ENCODE data around the gene JMJD6. TPM values are rescaled to one million over a fixed set of nuclear protein-coding genes. Genes with fewer than 3 reads are reported as not detected.
"Not testable (repeated sequence)": the region's sequence is repeated elsewhere in the genome, so short reads cannot be mapped to it uniquely, and the experiment has no call there.

The JMJD6 gene
- total RNA-seq, 2 experiments from 2014 or later = 39.9 to 71.2 TPM

DNA sequence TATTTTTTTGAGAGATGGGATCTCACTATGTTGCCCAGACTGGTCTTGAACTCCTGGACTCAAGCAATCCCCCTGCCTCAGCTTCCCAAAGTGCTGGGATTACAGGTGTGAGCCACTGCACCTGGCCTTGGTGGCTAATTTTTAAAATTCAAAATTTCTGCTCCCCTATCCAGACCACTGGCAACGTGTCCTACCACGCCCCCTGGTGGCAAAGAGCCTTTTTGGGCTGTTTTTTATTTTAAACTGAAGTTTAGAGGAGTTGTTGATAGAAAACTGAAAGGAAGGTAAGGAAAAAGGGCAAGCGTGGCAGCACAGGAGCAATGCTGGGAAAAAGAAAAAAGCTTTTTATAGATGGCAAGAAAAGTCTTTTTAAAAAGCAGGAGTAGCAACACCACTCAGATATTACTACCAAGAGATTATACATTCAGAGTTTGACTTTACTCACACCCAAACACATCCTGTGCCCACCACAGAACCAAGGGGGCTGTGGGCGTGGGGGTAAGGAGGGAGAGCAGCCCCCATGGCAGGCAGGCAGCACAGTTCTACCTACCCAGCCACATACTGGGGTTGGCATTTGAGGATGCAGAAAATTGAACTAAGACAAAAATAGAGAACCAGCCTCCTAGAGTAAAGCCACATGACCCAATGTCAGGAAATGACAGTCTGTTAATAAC, 11.4 kb downstream of the JMJD6 start:
- ChIA-PET POLR2A (no interaction called here), CTCF (ENCODE audit: unreplicated experiment) (interaction anchor here (1.4 kb wide), 1 partner anchor 158 kb away, joined by 5 read pairs; no protein-coding TSS in a partner anchor)
- H3K27ac ChIP-seq (ENCODE audit: low read depth, low read length, poor library complexity, severe bottlenecking) = peak overlapping the region; percentile 47
- H3K79me2 ChIP-seq (ENCODE audit: insufficient read depth, low read depth, low read length) = 0 out of 2 replicates have a peak, but pooled peaks cover 3% of the 10 kb centered on the region
- H3K4me3 ChIP-seq (ENCODE audit: low read depth, low read length, poor library complexity, severe bottlenecking) = peak overlapping the region; percentile 14
- H3K9me2 ChIP-seq (ENCODE audit: insufficient read depth, low read length) = no peaks in the 10 kb centered on the region
- peaks cover 66% of the 10 kb centered on the region for H3K36me3 ChIP-seq (ENCODE audit: insufficient read depth, low read length)
- no peak overlapping the region for H2AFZ ChIP-seq (ENCODE audit: low read length)
- H3K9me3 ChIP-seq (ENCODE audit: low read length) = no peaks in the 10 kb centered on the region
- BruUV-seq (replicated peaks) = no TSS peak
- peak; percentile 82 for DNase-seq (ENCODE audit: low spot score)
- peak overlapping the region; percentile 70 for H3K4me2 ChIP-seq (ENCODE audit: low read length)
- TF ChIP-seq, protein P1, sequence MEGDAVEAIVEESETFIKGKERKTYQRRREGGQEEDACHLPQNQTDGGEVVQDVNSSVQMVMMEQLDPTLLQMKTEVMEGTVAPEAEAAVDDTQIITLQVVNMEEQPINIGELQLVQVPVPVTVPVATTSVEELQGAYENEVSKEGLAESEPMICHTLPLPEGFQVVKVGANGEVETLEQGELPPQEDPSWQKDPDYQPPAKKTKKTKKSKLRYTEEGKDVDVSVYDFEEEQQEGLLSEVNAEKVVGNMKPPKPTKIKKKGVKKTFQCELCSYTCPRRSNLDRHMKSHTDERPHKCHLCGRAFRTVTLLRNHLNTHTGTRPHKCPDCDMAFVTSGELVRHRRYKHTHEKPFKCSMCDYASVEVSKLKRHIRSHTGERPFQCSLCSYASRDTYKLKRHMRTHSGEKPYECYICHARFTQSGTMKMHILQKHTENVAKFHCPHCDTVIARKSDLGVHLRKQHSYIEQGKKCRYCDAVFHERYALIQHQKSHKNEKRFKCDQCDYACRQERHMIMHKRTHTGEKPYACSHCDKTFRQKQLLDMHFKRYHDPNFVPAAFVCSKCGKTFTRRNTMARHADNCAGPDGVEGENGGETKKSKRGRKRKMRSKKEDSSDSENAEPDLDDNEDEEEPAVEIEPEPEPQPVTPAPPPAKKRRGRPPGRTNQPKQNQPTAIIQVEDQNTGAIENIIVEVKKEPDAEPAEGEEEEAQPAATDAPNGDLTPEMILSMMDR (conservative IDR thresholded peaks at IDR 0.05; ENCODE audit: low read length) = peak; percentile 100
- no peak for TF ChIP-seq EZH2phosphoT487 (IDR thresholded peaks at IDR 0.05; ENCODE audit: borderline replicate concordance, low read depth, low read length)
- intact Hi-C loops (cut with micrococcal nuclease; ENCODE audit: unreplicated experiment) = no loop called here
- H4K20me1 ChIP-seq (ENCODE audit: insufficient read depth, low read length) = no peaks in the 10 kb centered on the region; the same call in 1 of the 2 replicates
- peaks cover 26% of the 10 kb centered on the region for H3K4me1 ChIP-seq (ENCODE audit: insufficient read depth, low read length, poor library complexity, severe bottlenecking)

DNA sequence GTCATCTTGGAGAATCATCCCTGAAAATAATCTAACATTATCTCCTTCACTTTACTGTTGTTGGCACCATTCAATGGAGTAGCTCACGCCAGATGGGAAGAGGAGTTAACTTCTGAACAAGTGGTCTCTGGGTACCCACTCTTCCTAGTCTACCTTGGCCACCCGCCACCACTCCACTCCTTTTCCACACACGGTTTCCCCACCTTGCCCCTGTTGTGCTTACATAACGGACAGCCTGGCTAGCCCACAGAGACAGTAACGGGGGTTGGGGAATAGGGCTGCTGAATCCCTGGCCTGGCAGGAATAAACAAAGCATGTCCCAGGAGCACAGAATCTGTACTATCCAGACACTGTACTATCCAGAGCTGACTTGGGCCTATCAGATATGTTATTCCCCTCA, 12.1 kb downstream of the JMJD6 start:
- BruUV-seq (replicated peaks) = no TSS peak
- Histone ChIP-seq H3K27ac (ENCODE audit: low read depth, low read length, poor library complexity, severe bottlenecking) (no peak overlapping the region), H3K4me1 (ENCODE audit: insufficient read depth, low read length, poor library complexity, severe bottlenecking) (peaks cover 26% of the 10 kb centered on the region), H3K9me2 (ENCODE audit: insufficient read depth, low read length) (no peaks in the 10 kb centered on the region), H3K79me2 (ENCODE audit: insufficient read depth, low read depth, low read length) (0 out of 2 replicates have a peak, but pooled peaks cover 3% of the 10 kb centered on the region), H4K20me1 (ENCODE audit: insufficient read depth, low read length) (no peaks in the 10 kb centered on the region; the same call in 1 of the 2 replicates), H3K9me3 (ENCODE audit: low read length) (no peaks in the 10 kb centered on the region), H3K4me2 (ENCODE audit: low read length) (no peak overlapping the region), H3K4me3 (ENCODE audit: low read depth, low read length, poor library complexity, severe bottlenecking) (no peak overlapping the region), H3K36me3 (ENCODE audit: insufficient read depth, low read length) (peaks cover 60% of the 10 kb centered on the region), H2AFZ (ENCODE audit: low read length) (no peak overlapping the region)
- no peak for TF ChIP-seq EZH2phosphoT487 (IDR thresholded peaks at IDR 0.05; ENCODE audit: borderline replicate concordance, low read depth, low read length)
- TF ChIP-seq, protein P1 (conservative IDR thresholded peaks at IDR 0.05; ENCODE audit: low read length) = no peak
- no peak for DNase-seq (ENCODE audit: low spot score)
- ChIA-PET POLR2A (interaction anchor here (0.6 to 0.8 kb wide), 2 partner anchors 10 to 19 kb away, joined by 3 to 4 read pairs; no protein-coding TSS in a partner anchor), CTCF (ENCODE audit: unreplicated experiment) (no interaction called here)
- intact Hi-C loops (cut with micrococcal nuclease; ENCODE audit: unreplicated experiment) = no loop called here

DNA sequence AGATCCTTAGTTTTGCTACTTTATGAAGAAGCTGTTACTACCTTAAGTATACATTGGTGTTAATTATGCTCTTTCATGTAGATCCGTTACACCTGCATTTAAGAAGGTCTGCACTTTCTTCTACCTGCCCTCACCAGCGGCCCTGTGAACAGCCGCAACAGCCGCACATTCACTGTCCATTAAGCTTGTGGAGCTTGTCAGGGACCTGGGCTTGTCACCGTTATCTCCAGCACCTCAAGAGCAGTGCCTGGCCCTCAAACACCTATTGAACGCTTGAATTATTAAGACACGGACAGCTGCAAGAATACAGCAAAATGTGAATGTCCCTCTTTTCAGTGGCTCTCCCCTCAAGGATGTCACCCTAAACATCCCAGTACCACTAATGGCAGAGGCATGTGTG, 12.6 kb downstream of the JMJD6 start:
- BruUV-seq (replicated peaks) = no TSS peak
- no peak for TF ChIP-seq EZH2phosphoT487 (IDR thresholded peaks at IDR 0.05; ENCODE audit: borderline replicate concordance, low read depth, low read length)
- TF ChIP-seq, protein P1 (conservative IDR thresholded peaks at IDR 0.05; ENCODE audit: low read length) = no peak
- Histone ChIP-seq H3K36me3 (ENCODE audit: insufficient read depth, low read length) (peaks cover 54% of the 10 kb centered on the region), H3K4me3 (ENCODE audit: low read depth, low read length, poor library complexity, severe bottlenecking) (no peak overlapping the region), H3K27ac (ENCODE audit: low read depth, low read length, poor library complexity, severe bottlenecking) (no peak overlapping the region), H2AFZ (ENCODE audit: low read length) (no peak overlapping the region), H3K9me2 (ENCODE audit: insufficient read depth, low read length) (no peaks in the 10 kb centered on the region), H4K20me1 (ENCODE audit: insufficient read depth, low read length) (no peaks in the 10 kb centered on the region; the same call in 1 of the 2 replicates), H3K79me2 (ENCODE audit: insufficient read depth, low read depth, low read length) (0 out of 2 replicates have a peak, but pooled peaks cover 3% of the 10 kb centered on the region), H3K9me3 (ENCODE audit: low read length) (no peaks in the 10 kb centered on the region), H3K4me2 (ENCODE audit: low read length) (no peak overlapping the region), H3K4me1 (ENCODE audit: insufficient read depth, low read length, poor library complexity, severe bottlenecking) (peaks cover 26% of the 10 kb centered on the region)
- DNase-seq (ENCODE audit: low spot score) = no peak
- ChIA-PET POLR2A (interaction anchor here (0.6 to 0.8 kb wide), 2 partner anchors 11 to 19 kb away, joined by 3 to 4 read pairs; no protein-coding TSS in a partner anchor), CTCF (ENCODE audit: unreplicated experiment) (no interaction called here)
- intact Hi-C loops (cut with micrococcal nuclease; ENCODE audit: unreplicated experiment) = no loop called here

DNA sequence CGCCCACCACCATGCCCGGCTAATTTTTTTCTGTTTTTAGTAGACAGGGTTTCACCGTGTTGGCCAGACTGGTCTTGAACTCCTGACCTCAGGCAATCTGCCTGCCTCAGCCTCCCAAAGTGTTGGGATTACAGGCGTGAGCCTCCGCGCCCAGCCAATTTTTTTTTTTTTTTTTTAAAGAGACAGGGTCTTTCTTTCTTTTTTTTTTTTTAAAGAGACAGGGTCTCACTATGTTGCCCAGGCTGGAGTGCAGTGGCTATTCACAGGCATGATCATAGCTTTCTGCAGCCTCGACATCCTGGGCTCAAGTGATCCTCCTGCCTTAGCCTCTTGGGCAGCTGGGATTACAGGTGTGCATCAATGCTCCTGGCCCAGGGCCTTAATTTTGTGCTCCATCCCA, 14.1 kb downstream of the JMJD6 start:
- H4K20me1 ChIP-seq (ENCODE audit: insufficient read depth, low read length); BruUV-seq (replicated peaks); H3K4me3 ChIP-seq (ENCODE audit: low read depth, low read length, poor library complexity, severe bottlenecking); H3K27ac ChIP-seq (ENCODE audit: low read depth, low read length, poor library complexity, severe bottlenecking); H3K4me2 ChIP-seq (ENCODE audit: low read length); H3K9me2 ChIP-seq (ENCODE audit: insufficient read depth, low read length); H3K9me3 ChIP-seq (ENCODE audit: low read length); H3K79me2 ChIP-seq (ENCODE audit: insufficient read depth, low read depth, low read length); H2AFZ ChIP-seq (ENCODE audit: low read length); intact Hi-C loops (cut with micrococcal nuclease; ENCODE audit: unreplicated experiment); DNase-seq (ENCODE audit: low spot score): not testable (repeated sequence)
- Histone ChIP-seq H3K4me1 (ENCODE audit: insufficient read depth, low read length, poor library complexity, severe bottlenecking) (peaks cover 26% of the 10 kb centered on the region), H3K36me3 (ENCODE audit: insufficient read depth, low read length) (peaks cover 42% of the 10 kb centered on the region)
- ChIA-PET CTCF (ENCODE audit: unreplicated experiment) (interaction anchor here (0.5 kb wide), 1 partner anchor 401 kb away, joined by 3 read pairs; no protein-coding TSS in a partner anchor), POLR2A (interaction anchor here (0.6 kb wide), 1 partner anchor 163 kb away, joined by 6 read pairs; no protein-coding TSS in a partner anchor)
